IPS-NIHi7 (cell line): ENCODE data around the gene CYP4A22.
"Not testable (repeated sequence)": the region's sequence is repeated elsewhere in the genome, so short reads cannot be mapped to it uniquely, and the experiment has no call there.

Experiments used
- DNase-seq: peaks from one replicate; pipeline ENCODE4 v3.0.0; 2012; ENCODE audit warnings: mixed read lengths; ENCODE audit errors: extremely low spot score

Gene CYP4A22

DNA sequence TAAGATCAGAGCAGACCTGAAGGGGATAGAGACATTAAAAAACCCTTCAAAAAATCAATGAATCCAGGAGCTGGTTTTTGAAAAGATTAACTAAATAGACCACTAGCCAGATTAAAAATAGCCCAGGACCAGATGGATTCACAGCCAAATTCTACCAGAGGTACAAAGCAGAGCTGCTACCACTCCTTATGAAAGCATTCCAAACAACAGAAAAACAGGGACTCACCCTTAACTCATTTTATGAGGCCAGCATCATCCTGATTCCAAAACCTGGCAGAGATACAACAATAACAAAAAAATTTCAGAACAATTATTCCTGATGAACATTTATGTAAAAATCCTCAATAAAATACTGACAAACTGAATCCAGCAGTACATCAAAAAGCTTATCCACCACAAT lies 19.2 kb downstream of the CYP4A22 start:
- not testable (repeated sequence) for DNase-seq

DNA sequence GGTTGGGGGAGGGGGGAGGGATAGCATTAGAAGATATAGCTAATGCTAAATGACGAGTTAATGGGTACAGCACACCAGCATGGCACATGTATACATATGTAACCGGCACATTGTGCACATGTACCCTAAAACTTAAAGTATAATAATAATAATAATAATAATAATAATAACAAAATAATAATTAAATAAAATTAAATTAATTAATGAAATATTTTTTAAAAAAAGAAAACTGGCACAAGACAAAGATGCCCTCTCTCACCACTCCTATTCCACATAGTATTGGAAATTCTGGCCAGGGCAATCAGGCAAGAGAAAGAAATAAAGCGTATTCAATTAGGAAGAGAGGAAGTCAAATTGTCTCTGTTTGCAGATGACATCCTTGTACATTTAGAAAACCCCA lies 20.7 kb downstream of the CYP4A22 start:
- DNase-seq, result not testable (repeated sequence)

GRCh38 chr1:47160716-47161115 lies 23.5 kb downstream of the CYP4A22 start:
- no peak for DNase-seq

GRCh38 chr1:47161298-47162040 lies 24.2 kb downstream of the CYP4A22 start:
- DNase-seq, result no peak

DNA sequence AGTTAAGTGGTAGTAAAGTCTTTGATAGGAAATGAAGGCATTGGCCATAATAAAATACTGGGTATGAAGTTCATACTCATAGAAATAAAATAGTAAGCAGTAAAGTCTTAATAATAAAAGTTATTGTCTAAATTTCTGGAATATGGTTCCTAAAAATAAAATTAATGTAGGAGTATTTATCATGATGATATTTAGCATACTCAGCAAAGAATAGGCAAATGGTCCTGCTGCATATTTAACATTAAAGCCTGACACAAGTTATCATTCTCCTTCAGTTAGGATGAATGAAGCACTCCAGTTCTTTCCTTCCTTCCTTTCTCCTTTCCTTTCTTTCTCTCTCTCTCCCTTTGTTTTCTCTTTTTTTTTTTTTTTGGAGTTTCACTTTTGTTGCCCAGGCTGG lies 27.3 kb downstream of the CYP4A22 start:
- no peak for DNase-seq

GRCh38 chr1:47172782-47173181 lies 35.5 kb downstream of the CYP4A22 start:
- DNase-seq, result no peak

- no peak for DNase-seq
These were observed 37.4 kb downstream of the CYP4A22 start for GRCh38 chr1:47174656-47175020.

GRCh38 chr1:47175227-47175934 lies 38.1 kb downstream of the CYP4A22 start:
- DNase-seq, result peak; percentile 89

- DNase-seq, result no peak
These were observed 40.8 kb downstream of the CYP4A22 start for GRCh38 chr1:47178020-47178419.

GRCh38 chr1:47178654-47179016 lies 41.4 kb downstream of the CYP4A22 start:
- no peak for DNase-seq

- peak; percentile 95 for DNase-seq
These were observed 42.1 kb downstream of the CYP4A22 start for GRCh38 chr1:47179017-47179987.

DNA sequence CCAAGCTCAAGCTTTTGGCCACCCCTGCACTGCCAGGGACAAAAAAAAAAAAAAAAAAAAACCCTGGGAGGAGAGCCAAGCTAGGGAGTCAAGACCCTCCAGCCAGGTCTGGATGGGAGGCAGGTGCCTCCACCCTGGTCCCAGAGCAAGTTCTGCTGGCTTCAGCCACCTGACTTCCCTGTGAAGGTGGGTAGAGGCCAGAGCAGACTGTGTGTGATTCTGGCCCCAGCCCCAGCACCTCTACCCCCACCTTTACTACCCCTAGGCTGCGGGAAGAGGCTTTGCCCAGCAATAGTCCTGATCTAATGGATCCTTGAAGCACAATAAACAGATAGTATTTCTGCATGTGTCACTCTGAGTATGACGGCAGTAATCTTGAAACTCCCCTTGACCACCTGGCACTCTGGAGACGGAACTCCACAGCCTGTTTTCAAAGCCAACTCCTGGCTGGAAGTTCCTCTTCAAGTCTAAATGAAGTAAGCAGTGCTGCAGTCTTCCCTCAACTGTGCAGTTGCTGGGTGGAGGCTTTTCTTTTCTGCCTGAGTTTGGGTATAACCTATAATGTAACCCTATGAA lies 42.8 kb downstream of the CYP4A22 start:
- no peak for DNase-seq

DNA sequence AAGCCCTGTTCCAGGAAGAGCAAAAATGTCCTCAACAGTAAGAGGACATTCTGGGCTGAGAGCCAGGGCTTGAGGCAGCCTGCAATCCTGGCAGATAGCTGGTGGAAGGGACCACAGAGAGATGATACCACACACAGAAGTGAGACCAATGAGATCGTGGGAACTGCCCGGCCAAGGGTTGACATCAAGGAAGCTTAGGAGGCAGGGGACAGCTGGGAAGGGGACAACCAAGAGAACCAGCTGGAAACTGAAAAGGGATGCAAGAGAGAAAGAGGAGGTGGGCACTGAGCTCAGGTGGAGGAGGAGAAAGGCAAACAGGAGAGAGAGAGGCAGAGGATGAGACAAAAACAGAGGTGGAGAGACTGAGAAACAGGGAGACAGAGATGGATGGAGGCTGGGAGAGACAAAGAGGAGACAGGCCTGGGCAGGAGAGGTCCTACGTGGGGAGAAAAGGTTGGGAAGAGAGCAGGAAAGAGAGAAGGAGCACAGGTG lies 43.4 kb downstream of the CYP4A22 start:
- DNase-seq, result no peak

- peak; percentile 46 for DNase-seq
These were observed 44.1 kb downstream of the CYP4A22 start for GRCh38 chr1:47181095-47181954.

DNA sequence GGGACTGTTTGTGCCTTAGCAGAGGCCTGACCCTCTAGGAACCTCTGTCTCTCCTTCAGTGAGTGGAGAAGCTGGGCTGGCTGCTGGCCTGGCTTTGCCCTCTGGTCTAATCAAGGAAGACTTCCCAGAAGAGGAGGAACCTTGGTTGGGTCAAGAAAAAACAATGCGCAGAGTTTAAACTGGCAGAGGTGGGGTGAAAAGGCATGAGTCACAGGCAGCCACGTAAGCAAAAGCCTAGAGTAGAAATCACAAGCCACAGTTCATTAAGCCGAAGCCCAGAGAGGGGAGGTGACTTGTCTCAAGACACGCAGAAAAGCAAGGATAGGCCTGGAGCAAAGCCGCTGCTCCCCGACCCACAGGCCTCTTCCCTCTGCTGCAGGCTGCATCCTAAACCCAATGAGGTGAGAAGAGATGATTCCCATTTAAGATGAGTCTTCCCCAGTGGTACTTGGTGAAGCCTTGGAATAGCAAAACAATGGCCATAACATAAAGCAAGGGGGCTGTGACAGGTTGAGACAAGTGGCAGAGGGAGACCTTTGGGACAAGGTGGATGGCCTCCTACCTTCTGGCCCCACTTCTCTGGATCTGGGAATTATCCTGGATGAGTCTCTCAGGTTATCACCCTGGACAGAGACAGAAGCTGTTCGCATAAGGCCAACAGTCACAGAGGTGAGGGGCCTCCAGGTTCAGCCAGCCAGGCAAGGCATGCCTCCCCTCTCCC lies 44.9 kb downstream of the CYP4A22 start:
- no peak for DNase-seq

GRCh38 chr1:47182676-47183235 lies 45.5 kb downstream of the CYP4A22 start:
- no peak for DNase-seq

DNA sequence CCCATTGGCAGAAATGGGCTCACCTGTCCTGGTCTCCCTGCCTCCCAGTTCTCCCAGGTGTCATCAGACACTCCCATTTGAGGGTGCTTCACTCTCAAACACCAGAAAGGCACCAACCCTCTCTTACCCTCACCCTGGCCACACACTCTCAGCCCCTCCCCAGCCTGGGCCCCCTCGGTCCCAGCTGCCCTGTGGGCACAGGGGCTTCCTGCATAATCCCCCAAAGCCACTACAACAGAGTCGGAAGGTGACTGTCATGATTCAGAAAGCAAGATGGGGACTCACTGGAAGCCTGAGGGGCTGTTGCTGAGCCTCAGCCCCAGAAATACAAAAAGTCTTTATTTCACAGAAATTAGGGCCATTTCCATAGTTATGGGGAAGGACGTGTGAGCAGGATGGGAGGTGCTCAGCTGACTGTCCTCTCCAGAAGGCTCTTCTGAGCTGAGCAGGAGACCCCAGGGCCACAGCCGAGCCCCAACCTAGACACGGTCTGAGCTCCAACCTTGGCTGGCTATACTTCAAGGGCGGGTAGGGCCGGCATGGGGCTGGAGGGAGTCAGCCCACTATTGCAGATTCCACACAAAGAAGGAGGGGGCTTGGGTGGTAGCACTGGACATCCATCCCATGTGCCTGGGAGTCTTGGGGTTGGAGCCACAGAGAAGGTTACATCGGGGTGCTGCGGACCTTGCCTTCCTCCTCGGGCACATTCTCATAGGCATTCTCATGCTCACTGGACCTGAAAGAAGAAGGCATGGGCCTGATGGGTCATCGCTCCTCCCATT lies 46.3 kb downstream of the CYP4A22 start:
- no peak for DNase-seq

GRCh38 chr1:47184090-47184821 lies 47.0 kb downstream of the CYP4A22 start:
- no peak for DNase-seq
